WTC11 (cell line): ENCODE data around the gene KIAA0232.

Source experiments
- ATF3 ChIP-seq: sonication (generic); formaldehyde crosslinking; conservative IDR thresholded peaks from 2 replicates; pipeline ENCODE4 v1.8.1; 2022; ENCODE audit warnings: mild to moderate bottlenecking, missing genetic modification reagents
- ETV6 ChIP-seq: sonication (generic); formaldehyde crosslinking; IDR thresholded peaks from 2 replicates; pipeline ENCODE4 v1.8.1; 2022; ENCODE audit warnings: mild to moderate bottlenecking, missing genetic modification reagents
- RORB ChIP-seq: fragments of 250-450 bp; sonication (Bioruptor Pico); IDR thresholded peaks from 2 replicates; pipeline ENCODE4 v1.9.0; 2021; ENCODE audit warnings: mild to moderate bottlenecking
- TCF7 ChIP-seq: sonication (generic); formaldehyde crosslinking; IDR thresholded peaks from 2 replicates; pipeline ENCODE4 v1.8.0; 2022; ENCODE audit warnings: mild to moderate bottlenecking, low read depth, missing genetic modification reagents, moderate library complexity

DNA sequence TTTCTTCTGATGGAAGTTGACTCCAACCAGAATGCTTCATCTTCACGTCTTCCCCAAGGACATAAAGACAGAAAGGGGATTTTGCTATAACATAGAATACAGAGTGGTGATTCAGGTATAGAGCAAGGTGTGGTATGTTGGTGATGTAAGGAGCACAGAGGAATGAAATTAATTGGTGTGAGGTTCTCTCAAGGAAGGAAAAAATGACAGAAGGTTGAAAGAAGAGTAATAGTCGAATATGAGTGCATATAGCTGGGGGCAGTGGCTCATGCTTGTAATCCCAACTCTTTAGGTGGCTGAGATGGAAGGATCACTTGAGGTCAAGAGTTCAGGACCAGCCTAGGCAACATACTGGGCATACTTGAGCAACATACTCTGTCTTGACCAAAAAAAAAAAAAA lies 20.1 kb downstream of the KIAA0232 start:
- no peak for TF ChIP-seq ATF3 (CRISPR knock-in tag)
- TF ChIP-seq TCF7 (CRISPR knock-in tag), result no peak
- TF ChIP-seq ETV6, result no peak
- TF ChIP-seq RORB, result no peak
